Ectodermal cell (in vitro differentiated cells): ENCODE results near the gene ANKIB1.
"Not testable (repeated sequence)": the region's sequence is repeated elsewhere in the genome, so short reads cannot be mapped to it uniquely, and the experiment has no call there.

Experiments
- H3K27ac ChIP-seq: 2 replicates; pipeline ENCODE4 v1.7.0; 2013; ENCODE audit warnings: mild to moderate bottlenecking, low read depth, low read length; ENCODE audit not compliant: insufficient read depth, poor library complexity, severe bottlenecking
- H3K27me3 ChIP-seq: 2 replicates; pipeline ENCODE4 v1.7.0; 2013; ENCODE audit warnings: mild to moderate bottlenecking, low read length; ENCODE audit not compliant: insufficient read depth, control insufficient read depth, poor library complexity, severe bottlenecking
- H3K36me3 ChIP-seq: one replicate; pipeline ENCODE4 v1.7.0; 2013; ENCODE audit warnings: low read length; ENCODE audit not compliant: control insufficient read depth, insufficient read depth
- H3K4me1 ChIP-seq: one replicate; pipeline ENCODE4 v1.7.0; 2013; ENCODE audit warnings: low read length; ENCODE audit not compliant: control insufficient read depth, insufficient read depth
- H3K4me3 ChIP-seq: 2 replicates; pipeline ENCODE4 v1.7.0; 2013; ENCODE audit warnings: low read depth, low read length, control low read depth; ENCODE audit not compliant: insufficient read depth
- H3K9me3 ChIP-seq: 2 replicates; pipeline ENCODE4 v1.7.0; 2013; ENCODE audit warnings: mild to moderate bottlenecking, low read length, moderate library complexity; ENCODE audit not compliant: control insufficient read depth
- WGBS, 2 experiments: methylation state at CpG; one replicate each; pipeline ENCODE4 v1.1.7; 2013; ENCODE audit warnings: missing lambda C conversion rate in 2 of 2; 5-methylcytosine and 5-hydroxymethylcytosine counted together

ANKIB1 gene

DNA sequence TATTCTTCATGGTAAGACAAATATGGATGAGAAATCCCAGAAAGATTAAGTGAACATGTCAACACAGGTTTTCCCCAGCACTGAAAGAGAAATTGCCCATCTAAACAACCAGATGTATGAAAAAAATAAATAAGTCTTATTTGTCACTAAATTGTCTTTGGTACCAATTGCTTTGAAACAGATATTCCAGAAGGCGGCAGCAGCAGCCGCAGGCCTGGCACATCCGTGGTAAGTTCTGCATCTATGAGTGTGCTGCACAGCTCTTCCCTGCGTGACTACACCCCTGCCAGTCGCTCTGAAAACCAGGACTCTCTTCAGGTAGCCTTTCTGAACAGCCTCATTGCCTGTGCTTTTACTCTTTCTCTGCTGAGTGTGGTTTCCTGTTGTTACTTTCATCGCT lies 151.8 kb downstream of the ANKIB1 start:
- Histone ChIP-seq H3K27ac (no peak overlapping the region), H3K27me3 (no peaks in the 10 kb centered on the region), H3K4me3 (no peak overlapping the region), H3K9me3 (no peaks in the 10 kb centered on the region), H3K36me3 (peaks cover 16% of the 10 kb centered on the region), H3K4me1 (no peaks in the 10 kb centered on the region)
- 94% methylated on average over 5 of the region's 6 CpGs for WGBS, 2 experiments

DNA sequence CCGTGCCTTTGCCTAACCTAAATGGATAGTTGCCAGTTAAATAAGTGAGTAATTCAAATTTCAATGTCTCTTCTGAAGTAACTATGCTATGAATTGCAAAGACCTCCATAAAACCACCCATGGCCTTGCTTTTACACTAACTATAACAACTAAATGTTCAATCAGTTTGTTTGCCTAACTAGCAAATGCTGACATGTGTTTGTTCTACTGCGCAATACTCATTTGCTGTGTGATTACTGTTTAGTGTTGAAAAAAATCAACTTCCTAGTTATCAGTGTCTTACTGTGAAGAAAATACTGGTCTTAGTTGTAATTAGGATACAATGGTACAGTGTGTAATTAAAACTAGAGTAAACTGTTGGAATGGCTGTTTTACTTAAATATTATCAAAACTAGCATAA lies 154.2 kb downstream of the ANKIB1 start:
- H3K4me1 ChIP-seq = no peaks in the 10 kb centered on the region
- no peaks in the 10 kb centered on the region for H3K27me3 ChIP-seq
- no peak overlapping the region for H3K4me3 ChIP-seq
- no peak overlapping the region for H3K27ac ChIP-seq
- WGBS, 2 experiments = 95 to 100% methylated on average over 2 of the region's 2 CpGs
- peaks cover 16% of the 10 kb centered on the region for H3K36me3 ChIP-seq
- H3K9me3 ChIP-seq = no peaks in the 10 kb centered on the region

DNA sequence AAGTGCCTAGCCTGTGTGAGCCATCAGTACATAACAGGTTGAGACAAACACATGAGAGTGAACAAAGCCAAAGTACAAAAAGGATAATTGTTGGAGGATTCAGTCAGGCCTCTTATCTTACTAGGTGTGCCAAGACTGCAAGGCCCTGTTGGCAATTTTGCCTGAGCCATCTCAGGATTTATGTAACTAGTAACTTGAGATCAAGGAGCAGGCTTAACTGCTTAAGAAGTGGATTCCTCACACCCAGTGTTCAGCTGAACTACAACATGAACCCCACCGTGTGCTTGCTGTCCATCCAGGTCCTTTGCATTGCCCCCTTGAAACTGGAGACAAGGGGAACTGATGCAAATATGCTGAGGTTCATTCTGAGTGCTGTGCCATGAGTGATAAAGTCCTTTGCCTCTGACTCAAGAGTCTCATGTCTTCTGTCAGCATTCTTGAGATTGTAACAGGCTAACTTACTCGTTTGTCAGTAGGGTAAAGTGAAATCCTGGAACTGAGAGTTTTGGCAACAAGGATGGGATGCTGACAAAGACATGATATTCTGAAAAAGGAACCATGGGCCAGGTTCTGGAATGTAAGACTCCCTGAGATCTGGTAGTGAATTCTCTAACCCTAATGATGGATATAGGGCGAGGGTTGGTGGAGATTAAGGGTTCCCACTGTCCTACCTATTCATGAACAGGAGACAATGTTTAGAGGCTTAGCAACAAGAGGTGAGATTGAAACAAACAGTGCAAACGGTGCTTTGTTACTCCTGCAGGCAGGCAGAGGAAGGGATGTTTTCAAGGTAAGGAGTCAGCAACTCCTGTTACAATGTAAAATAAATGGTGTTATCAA lies 157.4 kb downstream of the ANKIB1 start:
- no peaks in the 10 kb centered on the region for H3K9me3 ChIP-seq
- no peaks in the 10 kb centered on the region for H3K27me3 ChIP-seq
- no peak overlapping the region for H3K27ac ChIP-seq
- no peaks in the 10 kb centered on the region for H3K4me1 ChIP-seq
- no peak overlapping the region for H3K4me3 ChIP-seq
- H3K36me3 ChIP-seq = peaks cover 11% of the 10 kb centered on the region
- 71 to 72% methylated on average over 4 of the region's 4 CpGs for WGBS, 2 experiments

DNA sequence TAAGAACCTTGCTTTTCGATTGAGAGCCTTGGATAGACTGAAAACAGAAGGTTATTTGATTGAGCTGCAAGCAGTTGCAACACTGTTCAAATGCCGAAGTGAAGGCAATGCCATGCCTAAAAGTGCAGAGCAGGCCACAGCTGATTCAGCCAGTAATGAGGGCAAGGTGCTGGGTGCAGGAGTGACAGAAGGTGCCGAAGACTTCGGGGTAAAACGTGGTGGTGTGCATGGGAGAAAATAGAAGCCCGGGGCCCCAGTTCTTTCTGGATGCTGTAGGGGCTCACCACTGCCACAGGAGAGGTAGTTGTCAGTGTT lies 157.9 kb downstream of the ANKIB1 start:
- Histone ChIP-seq H3K9me3 (no peaks in the 10 kb centered on the region), H3K27me3 (no peaks in the 10 kb centered on the region), H3K36me3 (peaks cover 7% of the 10 kb centered on the region), H3K4me1 (no peaks in the 10 kb centered on the region), H3K4me3 (no peak overlapping the region), H3K27ac (no peak overlapping the region)
- WGBS, 2 experiments = 93 to 94% methylated on average over 6 of the region's 6 CpGs

DNA sequence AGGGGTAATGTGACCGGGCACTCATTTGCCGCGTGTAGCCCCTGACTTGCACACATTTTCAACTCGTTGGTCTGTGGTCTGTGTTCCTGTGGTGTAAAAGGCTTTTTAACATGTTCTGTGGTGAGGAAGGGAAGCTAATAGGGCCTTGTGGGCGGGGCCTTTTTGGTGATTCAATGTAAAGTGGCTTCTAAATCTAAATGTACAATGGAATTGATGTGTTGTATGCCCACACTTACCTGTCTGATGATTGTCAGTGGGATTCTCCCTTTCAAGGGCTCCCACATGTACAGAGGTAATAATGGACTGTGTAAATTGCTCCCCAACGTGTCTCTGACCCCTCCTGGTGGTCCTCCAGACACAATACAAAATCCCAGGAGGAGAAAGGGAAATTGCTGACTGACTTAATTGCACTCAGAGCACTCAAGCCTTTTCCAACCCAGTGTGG lies 158.4 kb downstream of the ANKIB1 start:
- Histone ChIP-seq H3K4me1 (no peaks in the 10 kb centered on the region), H3K4me3 (no peak overlapping the region), H3K27me3 (no peaks in the 10 kb centered on the region), H3K9me3 (no peaks in the 10 kb centered on the region), H3K27ac (no peak overlapping the region), H3K36me3 (peaks cover 2% of the 10 kb centered on the region)
- WGBS, 2 experiments = 84 to 88% methylated on average over 6 of the region's 6 CpGs

DNA sequence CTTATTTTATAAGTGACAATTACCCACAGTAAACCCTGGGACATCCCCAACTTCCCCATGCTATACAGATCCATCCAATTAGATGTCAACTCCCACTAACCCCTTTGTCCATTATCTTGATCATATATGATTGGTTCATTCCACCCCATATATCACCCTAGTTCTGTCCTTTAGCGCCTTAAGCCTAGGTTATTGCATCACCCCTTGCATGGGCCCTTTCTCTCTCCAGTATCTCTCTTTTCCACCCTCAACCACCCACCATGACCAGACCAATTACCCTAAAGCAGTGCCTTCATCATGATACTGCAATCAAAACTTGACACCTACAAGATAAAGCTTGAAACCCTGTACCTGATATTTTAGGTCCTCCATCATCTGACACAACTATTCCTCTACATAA lies 163.6 kb downstream of the ANKIB1 start:
- no peaks in the 10 kb centered on the region for H3K9me3 ChIP-seq
- WGBS, 2 experiments = 93% methylated on average over 1 of the region's 1 CpG

DNA sequence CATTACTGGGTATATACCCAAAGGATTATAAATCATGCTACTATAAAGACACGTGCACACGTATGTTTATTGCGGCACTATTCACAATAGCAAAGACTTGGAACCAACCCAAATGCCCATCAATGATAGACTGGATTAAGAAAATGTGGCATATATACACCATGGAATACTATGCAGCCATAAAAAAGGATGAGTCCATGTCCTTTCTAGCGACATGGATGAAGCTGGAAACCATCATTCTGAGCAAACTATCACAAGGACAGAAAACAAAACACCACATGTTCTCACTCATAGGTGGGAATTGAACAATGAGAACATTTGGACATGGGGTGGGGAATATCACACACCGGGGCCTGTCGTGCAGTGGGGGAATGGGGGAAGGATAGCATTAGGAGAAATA lies 164.4 kb downstream of the ANKIB1 start:
- not testable (repeated sequence) for H3K4me3 ChIP-seq, H3K9me3 ChIP-seq, H3K27ac ChIP-seq, H3K4me1 ChIP-seq, H3K27me3 ChIP-seq, H3K36me3 ChIP-seq
- 70 to 100% methylated on average over 3 of the region's 6 CpGs for WGBS, 2 experiments

More for the DNA sequence above, 163.6 kb downstream of the ANKIB1 start:
- Histone ChIP-seq H3K4me3 (no peak overlapping the region), H3K27me3 (no peaks in the 10 kb centered on the region), H3K36me3 (no peaks in the 10 kb centered on the region), H3K4me1 (no peaks in the 10 kb centered on the region), H3K27ac (no peak overlapping the region)

DNA sequence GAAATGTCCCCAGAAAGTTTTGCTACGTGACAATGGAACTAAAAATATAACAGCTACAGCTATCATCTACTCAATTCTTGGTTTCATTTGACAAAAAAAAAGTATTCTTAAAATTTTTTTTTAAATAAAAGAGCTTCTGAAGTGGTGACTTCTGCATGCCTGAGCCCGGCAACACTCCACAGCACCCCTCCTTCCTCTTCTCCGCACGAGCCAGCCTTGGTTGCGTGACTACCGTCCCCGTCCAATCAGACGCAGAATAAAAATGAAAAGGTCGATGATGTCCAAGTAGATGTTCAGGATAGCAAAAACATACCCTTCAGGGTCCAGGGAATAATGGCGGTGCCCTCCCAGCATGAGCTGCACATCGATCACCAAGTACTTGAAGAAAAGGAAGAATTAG lies 167.0 kb downstream of the ANKIB1 start:
- Histone ChIP-seq H3K27ac (no peak overlapping the region), H3K4me1 (no peaks in the 10 kb centered on the region), H3K4me3 (no peak overlapping the region), H3K9me3 (no peaks in the 10 kb centered on the region), H3K36me3 (no peaks in the 10 kb centered on the region), H3K27me3 (no peaks in the 10 kb centered on the region)
- WGBS, 2 experiments = 93 to 94% methylated on average over 10 of the region's 11 CpGs

DNA sequence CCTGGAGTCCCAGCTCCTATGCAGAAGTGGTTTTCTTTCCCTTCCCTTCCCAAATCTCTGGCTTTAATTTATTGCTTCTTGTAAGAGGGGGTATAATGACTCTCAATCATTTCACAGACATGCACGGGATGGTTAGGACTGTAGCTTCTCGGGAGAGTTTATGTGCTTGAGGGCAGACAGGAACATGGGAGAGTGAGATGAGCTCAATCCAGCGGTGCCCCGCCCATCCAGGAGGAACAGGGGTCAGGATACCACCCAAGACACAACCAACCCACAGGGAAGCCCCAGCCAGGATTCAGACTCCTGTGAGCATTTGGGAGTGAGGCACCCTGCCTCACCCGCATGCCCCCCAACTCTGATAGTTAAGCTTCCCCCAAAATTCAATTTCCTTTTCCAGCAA lies 167.8 kb downstream of the ANKIB1 start:
- Histone ChIP-seq H3K36me3 (no peaks in the 10 kb centered on the region), H3K9me3 (no peaks in the 10 kb centered on the region), H3K27me3 (no peaks in the 10 kb centered on the region), H3K27ac (no peak overlapping the region), H3K4me1 (no peaks in the 10 kb centered on the region), H3K4me3 (no peak overlapping the region)
- WGBS, 2 experiments = 86 to 89% methylated on average over 5 of the region's 5 CpGs

DNA sequence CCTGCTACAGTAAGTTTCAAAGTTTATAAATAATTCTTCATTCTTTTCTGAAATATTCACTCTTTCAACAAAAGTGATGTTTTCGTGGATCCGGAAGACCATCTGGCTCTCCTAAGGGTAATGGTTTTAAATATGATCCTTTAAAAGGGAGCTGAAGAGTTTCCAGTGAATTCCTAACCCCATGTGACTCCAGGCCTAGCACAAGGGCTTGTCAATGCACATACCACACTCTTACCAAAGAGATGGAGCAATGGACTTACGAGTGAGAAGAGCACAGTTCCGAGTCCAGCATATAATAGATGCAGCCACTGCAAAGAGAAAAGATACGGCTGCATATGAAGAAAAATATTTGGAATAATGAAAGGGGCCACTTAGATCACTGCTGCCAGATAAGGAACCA lies 169.5 kb downstream of the ANKIB1 start:
- WGBS, 2 experiments = 95 to 98% methylated on average over 3 to 5 of the region's 5 CpGs
- Histone ChIP-seq H3K9me3 (no peaks in the 10 kb centered on the region), H3K4me1 (no peaks in the 10 kb centered on the region), H3K27me3 (no peaks in the 10 kb centered on the region), H3K36me3 (no peaks in the 10 kb centered on the region), H3K27ac (no peak overlapping the region), H3K4me3 (no peak overlapping the region)
